IPS-18a (cell line): ENCODE results near the gene MAN2B2.
"Not testable (repeated sequence)": the region's sequence is repeated elsewhere in the genome, so short reads cannot be mapped to it uniquely, and the experiment has no call there.

Experiments
- H3K27ac ChIP-seq: one replicate; pipeline ENCODE4 v1.5.1; 2013; ENCODE audit warnings: low read length
- H3K27me3 ChIP-seq: one replicate; pipeline ENCODE4 v1.6.1; 2013; ENCODE audit warnings: mild to moderate bottlenecking, low read length; ENCODE audit not compliant: control insufficient read depth, insufficient read depth
- H3K36me3 ChIP-seq: one replicate; pipeline ENCODE4 v1.6.1; 2013; ENCODE audit warnings: low read depth, low read length; ENCODE audit not compliant: control insufficient read depth
- H3K4me1 ChIP-seq: one replicate; pipeline ENCODE4 v1.6.1; 2013; ENCODE audit warnings: low read depth, low read length; ENCODE audit not compliant: control insufficient read depth
- H3K4me3 ChIP-seq: one replicate; pipeline ENCODE4 v1.5.1; 2013; ENCODE audit warnings: low read length
- H3K9ac ChIP-seq: one replicate; pipeline ENCODE4 v1.6.1; 2013; ENCODE audit warnings: mild to moderate bottlenecking, low read length, moderate library complexity
- H3K9me3 ChIP-seq: one replicate; pipeline ENCODE4 v1.6.1; 2013; ENCODE audit warnings: low read depth, low read length; ENCODE audit not compliant: control insufficient read depth

The MAN2B2 gene

DNA sequence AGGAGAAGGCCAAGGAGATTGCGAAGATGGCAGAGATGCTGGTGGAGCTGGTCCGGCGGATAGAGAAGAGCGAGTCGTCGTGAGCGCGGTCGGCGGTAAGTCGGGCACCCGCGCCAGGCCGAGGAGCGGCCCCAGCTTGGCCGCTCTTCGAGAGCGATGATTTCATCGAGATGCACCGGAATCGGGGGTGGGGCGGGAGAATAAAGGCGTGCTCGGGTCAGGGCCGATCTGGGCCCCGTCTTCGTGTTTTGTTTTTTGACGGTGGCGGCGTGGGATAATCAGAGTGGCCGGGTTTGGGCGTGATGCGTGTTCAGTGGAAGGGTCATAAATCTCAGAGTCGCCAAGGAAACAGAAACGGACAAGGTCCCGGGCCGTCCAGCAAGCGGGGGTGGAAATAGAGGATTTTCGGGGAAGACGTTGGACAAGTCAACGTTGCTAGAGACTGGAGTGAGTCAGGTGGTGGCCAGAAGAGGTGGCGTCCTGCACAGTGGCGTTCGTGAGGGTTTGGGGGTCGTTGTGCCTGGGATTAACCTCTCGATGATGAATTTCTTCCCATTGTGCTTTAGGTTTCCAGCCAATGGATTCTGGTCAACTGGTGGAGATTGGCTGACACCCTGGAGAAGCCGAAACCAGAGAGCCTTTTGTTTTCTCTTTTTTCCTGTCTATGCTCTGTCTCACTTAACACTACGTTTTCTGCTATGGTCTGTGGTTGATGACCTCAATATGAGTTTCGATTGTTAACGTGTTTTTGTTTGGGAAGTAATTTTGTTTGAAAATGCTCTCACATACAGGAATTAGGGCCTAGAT is 66.4 kb downstream of the MAN2B2 start:
- peak overlapping the region; percentile 100 for H3K4me3 ChIP-seq

DNA sequence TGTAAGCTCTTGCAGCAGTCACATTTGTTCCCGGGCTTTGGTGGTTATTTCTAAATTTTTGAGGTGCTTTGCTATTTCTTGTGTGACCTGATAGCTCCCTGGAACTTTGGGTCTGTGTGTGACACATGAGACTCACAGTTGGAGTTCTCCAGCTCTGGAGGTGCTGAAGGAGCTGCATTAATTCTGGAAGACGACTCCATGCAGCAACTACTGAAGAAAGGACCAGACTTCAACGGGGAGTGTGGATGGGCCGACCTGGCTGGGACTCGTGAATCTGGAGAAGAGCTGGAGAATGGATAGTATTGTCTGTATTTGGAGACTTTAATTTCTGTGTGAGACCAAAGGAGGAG is 67.0 kb downstream of the MAN2B2 start:
- H3K4me1 ChIP-seq: peaks cover 8% of the 10 kb centered on the region
- H3K27ac ChIP-seq: no peak overlapping the region
- H3K9ac ChIP-seq: peak overlapping the region; percentile 97

More for the DNA sequence above, 66.4 kb downstream of the MAN2B2 start:
- no peaks in the 10 kb centered on the region for H3K9me3 ChIP-seq
- peak overlapping the region; percentile 96 for H3K27ac ChIP-seq
- H3K4me1 ChIP-seq: peaks cover 8% of the 10 kb centered on the region
- peak overlapping the region; percentile 97 for H3K9ac ChIP-seq
- H3K27me3 ChIP-seq: no peaks in the 10 kb centered on the region
- H3K36me3 ChIP-seq: peaks cover 16% of the 10 kb centered on the region

DNA sequence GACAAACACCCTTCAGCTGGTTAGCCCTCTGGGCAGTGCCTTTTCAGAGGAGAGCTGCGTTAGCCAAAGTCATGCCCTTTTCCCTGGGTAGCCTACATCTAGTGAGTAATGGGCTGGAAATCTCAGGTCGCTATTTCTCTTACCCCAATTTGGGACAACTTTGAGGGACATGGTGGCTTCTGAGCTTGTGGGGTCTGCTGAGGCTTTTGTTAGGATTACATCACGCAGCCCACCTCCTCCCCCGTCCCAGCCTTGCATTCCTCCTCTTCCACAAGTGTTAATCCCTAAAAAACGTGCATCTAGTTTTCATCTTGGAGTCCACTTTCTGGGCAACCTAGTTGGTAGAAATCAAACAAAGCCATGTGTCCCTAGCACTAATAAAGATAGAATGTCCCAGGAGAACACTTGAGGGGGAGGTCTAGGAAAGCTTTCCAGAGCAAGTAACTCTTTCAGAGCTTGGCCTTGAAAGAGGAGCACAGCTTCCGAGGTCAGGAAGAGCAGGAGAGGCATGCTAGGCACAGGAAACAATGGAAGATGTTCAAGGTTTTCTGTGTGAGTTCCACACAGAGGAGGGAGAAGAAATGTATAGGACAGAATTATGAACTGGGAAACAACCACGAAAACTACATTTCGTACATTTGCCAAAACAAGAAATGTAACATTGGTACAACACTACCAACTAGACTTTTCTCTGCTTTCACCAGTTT is 68.3 kb downstream of the MAN2B2 start:
- H3K9ac ChIP-seq: no peak overlapping the region
- no peak overlapping the region for H3K4me3 ChIP-seq
- no peaks in the 10 kb centered on the region for H3K27me3 ChIP-seq
- H3K36me3 ChIP-seq: peaks cover 16% of the 10 kb centered on the region
- no peaks in the 10 kb centered on the region for H3K9me3 ChIP-seq
- H3K4me1 ChIP-seq: peaks cover 8% of the 10 kb centered on the region
- no peak overlapping the region for H3K27ac ChIP-seq

More for the DNA sequence above, 67.0 kb downstream of the MAN2B2 start:
- Histone ChIP-seq H3K4me3 (peak overlapping the region; percentile 100), H3K27me3 (no peaks in the 10 kb centered on the region), H3K36me3 (peaks cover 16% of the 10 kb centered on the region), H3K9me3 (no peaks in the 10 kb centered on the region)

DNA sequence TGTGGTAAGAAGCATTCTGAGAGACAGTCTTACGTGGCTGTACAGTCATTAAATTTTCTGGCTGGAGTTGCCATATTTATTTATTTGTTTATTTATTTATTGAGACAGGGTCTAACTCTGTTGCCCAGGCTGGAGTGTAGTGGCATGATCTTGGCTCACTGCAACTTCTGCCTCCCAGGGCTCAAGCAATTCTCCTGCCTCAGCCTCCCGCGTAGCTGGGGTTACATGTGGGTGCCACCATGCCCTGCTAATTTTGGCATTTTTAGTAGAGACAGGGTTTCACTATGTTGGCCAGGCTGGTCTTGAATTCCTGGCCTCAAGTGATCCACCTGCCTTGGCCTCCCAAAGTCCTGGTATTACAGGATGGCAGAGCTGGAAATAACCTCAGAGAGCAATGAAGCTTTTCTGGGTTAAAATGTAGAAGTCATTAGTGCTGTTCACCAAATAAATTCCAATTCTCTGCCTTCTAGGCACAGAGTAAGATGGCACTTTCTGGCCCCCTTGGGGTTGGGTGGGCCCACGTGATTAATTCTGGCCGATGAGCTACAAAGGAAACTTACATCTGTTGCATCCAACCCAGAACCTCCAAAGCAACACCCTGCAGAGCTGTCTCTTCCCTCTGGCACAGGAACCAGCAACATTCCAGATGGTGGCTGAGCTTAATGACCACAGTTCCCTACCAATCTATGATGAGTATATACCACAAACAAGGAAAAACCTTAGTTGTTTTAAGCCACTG is 70.0 kb downstream of the MAN2B2 start:
- no peak overlapping the region for H3K4me3 ChIP-seq
- H3K4me1 ChIP-seq: peaks cover 8% of the 10 kb centered on the region
- H3K36me3 ChIP-seq: peaks cover 16% of the 10 kb centered on the region
- no peaks in the 10 kb centered on the region for H3K27me3 ChIP-seq
- H3K9me3 ChIP-seq: no peaks in the 10 kb centered on the region
- H3K9ac ChIP-seq: no peak overlapping the region
- no peak overlapping the region for H3K27ac ChIP-seq

DNA sequence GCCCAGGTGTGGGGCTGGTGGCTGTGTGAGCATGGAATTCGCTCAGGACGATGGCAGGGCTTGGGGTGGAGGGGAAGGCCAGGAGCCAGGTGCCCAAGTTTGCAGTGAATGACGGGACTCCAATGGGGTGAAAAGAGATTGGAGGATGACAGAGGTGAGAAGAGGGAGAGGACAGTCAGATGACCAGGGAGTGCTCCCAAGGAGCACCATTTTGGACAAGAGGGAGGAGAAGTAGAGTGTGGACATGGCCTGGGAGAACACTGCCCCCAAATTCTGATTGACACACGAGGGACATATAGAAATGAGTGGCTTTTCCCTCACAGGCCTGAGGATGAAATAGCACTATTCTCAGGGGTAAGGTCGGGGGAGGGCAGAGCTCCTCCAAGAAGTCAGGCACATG is 72.2 kb downstream of the MAN2B2 start:
- Histone ChIP-seq H3K4me1 (peaks cover 2% of the 10 kb centered on the region), H3K9me3 (no peaks in the 10 kb centered on the region), H3K27me3 (no peaks in the 10 kb centered on the region), H3K4me3 (no peak overlapping the region), H3K27ac (no peak overlapping the region), H3K9ac (no peak overlapping the region), H3K36me3 (peaks cover 11% of the 10 kb centered on the region)

DNA sequence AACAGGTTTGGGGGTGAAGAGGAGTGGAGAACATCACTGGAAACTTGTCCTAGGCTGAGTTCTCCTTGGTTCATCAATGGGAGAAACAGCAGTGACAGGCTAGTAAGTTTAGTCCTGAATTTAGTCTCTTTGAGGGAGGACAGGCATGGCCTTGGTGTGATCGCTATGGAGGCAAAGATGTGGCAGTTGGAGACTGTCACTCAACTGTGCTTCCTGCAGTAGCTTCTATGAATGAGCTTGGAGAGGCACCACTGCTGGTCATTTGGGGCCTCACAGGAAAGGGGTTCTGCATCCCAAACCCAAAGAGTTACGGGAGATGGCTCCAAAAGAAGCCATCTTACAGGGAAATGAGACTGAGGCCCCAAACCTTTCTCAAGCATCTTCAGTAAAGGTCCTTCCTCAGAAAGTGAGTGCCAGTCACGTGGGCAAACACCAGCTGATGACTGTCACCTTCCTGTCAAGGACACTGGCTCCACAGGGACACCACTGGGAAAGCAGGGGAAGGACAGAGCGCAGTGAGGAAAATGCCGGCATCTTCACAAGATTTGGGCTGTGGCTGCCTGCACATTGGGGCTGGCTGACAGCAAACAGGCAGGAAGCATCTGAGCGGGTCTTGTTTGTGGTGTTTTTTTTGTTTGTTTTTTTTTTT is 72.7 kb downstream of the MAN2B2 start:
- Histone ChIP-seq H3K36me3 (peaks cover 5% of the 10 kb centered on the region), H3K4me3 (no peak overlapping the region), H3K4me1 (no peaks in the 10 kb centered on the region), H3K9me3 (no peaks in the 10 kb centered on the region), H3K27me3 (no peaks in the 10 kb centered on the region), H3K27ac (no peak overlapping the region), H3K9ac (no peak overlapping the region)

DNA sequence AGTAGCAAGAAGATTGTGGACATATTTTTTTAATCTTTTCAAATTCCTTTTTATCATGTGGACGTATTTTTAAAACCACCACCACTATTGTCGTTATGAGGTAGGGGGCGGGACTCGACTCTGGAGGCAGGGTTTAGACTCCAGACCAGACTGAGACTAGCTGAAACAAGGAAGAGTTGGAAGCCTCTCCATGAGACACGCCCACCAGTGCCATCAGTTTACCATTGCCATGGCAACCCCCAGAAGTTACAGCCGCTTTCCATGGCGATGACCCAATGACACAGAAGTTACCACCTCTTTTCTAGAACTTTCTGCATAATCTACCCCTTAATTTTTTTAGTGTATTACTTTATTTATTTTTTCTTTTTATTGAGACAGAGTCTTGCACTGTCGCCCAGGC is 74.2 kb downstream of the MAN2B2 start:
- Histone ChIP-seq H3K4me1 (no peaks in the 10 kb centered on the region), H3K27ac (no peak overlapping the region), H3K27me3 (no peaks in the 10 kb centered on the region), H3K36me3 (no peaks in the 10 kb centered on the region), H3K9ac (no peak overlapping the region), H3K4me3 (no peak overlapping the region), H3K9me3 (no peaks in the 10 kb centered on the region)

DNA sequence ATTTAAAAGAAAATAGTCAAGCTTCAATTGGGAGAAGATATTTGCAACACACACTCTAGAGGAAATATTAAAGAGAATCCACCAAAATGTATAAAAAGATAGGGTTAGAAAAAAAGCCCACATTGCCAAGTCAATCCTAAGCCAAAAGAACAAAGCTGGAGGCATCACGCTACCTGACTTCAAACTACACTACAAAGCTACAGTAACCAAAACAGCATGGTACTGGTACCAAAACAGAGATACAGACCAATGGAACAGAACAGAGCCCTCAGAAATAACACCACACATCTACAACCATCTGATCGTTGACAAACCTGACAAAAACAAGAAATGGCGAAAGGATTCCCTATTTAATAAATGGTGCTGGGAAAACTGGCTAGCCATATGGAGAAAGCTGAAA is 79.2 kb downstream of the MAN2B2 start:
- H3K27ac ChIP-seq, H3K36me3 ChIP-seq, H3K4me3 ChIP-seq, H3K4me1 ChIP-seq, H3K9ac ChIP-seq, H3K27me3 ChIP-seq, H3K9me3 ChIP-seq: not testable (repeated sequence)

DNA sequence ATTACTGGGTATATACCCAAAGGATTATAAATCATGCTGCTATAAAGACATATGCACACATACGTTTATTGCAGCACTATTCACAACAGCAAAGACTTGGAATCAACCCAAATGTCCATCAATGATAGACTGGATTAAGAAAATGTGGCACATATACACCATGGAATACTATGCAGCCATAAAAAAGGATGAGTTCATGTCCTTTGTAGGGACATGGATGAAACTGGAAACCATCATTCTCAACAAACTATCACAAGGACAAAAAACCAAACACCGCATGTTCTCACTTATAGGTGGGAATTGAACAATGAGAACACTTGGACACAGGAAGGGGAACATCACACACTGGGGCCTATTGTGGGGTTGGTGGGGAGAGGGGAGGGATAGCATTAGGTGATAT is 80.3 kb downstream of the MAN2B2 start:
- not testable (repeated sequence) for H3K9ac ChIP-seq, H3K36me3 ChIP-seq, H3K27ac ChIP-seq, H3K9me3 ChIP-seq, H3K4me3 ChIP-seq, H3K27me3 ChIP-seq, H3K4me1 ChIP-seq

DNA sequence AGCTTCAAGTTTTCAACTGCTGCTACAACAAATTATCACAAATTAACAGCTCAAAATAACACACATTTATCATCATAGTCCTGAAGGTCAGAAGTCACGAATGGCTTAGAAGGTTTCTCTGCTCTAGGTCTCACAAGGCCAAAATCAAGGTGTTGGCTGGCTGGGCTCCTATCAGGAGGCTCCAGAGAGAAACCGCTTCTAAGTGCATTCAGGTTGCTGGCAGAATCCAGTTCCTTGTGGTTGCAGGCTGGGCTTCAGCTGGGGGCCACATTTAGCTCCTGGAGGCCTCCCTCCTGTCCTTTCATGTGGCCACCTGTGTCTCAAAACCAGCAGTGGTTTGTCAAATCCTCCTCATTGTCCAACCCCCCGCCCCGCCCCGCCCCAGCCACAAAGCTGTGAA is 80.9 kb downstream of the MAN2B2 start:
- no peaks in the 10 kb centered on the region for H3K4me1 ChIP-seq
- H3K27ac ChIP-seq: no peak overlapping the region
- no peaks in the 10 kb centered on the region for H3K27me3 ChIP-seq
- H3K9ac ChIP-seq: no peak overlapping the region
- no peak overlapping the region for H3K4me3 ChIP-seq
- no peaks in the 10 kb centered on the region for H3K36me3 ChIP-seq
- H3K9me3 ChIP-seq: no peaks in the 10 kb centered on the region
